DND-41 (cell line): ENCODE results near the gene RPL10.

ENCODE experiments used
- EZH2 ChIP-seq: IDR thresholded peaks from 3 replicates; pipeline ENCODE4 v1.6.1; 2012; ENCODE audit warnings: borderline replicate concordance, low read depth, mild to moderate bottlenecking, moderate library complexity, low read length, inconsistent platforms; ENCODE audit not compliant: severe bottlenecking
- TF ChIP-seq, protein P1 (sequence below): IDR thresholded peaks from 2 replicates; pipeline ENCODE4 v1.5.1; 2012; ENCODE audit warnings: borderline replicate concordance, low read length, moderate library complexity, mild to moderate bottlenecking; ENCODE audit not compliant: poor library complexity, severe bottlenecking; ENCODE audit errors: extremely low read depth

DNA sequence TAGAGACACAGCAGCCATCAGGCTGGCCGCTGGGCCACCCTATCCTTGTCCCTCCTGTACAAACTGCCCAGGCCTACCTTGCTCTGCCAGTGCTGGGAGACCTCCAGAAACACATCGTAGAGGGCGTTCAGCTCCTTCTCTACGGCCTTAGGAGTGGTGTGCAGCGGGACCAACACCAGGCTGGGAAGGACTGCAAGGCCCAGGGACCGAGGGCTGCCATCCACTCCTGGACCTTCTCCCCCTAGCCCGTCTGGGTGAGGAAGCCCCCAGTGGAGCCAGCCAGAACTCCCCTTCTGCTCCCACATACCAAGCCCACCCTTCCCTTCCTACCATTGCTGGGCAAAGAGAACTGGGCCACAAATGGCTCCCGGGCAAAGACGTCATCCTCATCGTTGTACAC lies 5.0 kb downstream of the RPL10 start:
- TF ChIP-seq, protein P1, sequence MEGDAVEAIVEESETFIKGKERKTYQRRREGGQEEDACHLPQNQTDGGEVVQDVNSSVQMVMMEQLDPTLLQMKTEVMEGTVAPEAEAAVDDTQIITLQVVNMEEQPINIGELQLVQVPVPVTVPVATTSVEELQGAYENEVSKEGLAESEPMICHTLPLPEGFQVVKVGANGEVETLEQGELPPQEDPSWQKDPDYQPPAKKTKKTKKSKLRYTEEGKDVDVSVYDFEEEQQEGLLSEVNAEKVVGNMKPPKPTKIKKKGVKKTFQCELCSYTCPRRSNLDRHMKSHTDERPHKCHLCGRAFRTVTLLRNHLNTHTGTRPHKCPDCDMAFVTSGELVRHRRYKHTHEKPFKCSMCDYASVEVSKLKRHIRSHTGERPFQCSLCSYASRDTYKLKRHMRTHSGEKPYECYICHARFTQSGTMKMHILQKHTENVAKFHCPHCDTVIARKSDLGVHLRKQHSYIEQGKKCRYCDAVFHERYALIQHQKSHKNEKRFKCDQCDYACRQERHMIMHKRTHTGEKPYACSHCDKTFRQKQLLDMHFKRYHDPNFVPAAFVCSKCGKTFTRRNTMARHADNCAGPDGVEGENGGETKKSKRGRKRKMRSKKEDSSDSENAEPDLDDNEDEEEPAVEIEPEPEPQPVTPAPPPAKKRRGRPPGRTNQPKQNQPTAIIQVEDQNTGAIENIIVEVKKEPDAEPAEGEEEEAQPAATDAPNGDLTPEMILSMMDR, result no peak
- no peak for TF ChIP-seq EZH2
